Stomach (tissue), 4 donors: ENCODE data around the gene TRIM41.

Experiments
- EP300 ChIP-seq: sonication (generic); formaldehyde crosslinking; IDR thresholded peaks from one replicate; pipeline ENCODE4 v1.6.1; 2017; ENCODE audit warnings: antibody characterized with exemption
- POLR2AphosphoS5 ChIP-seq, 3 donors: sonication (generic); formaldehyde crosslinking; IDR thresholded peaks; one replicate each; pipeline ENCODE4 v1.6.1; 2016; ENCODE audit warnings: antibody characterized with exemption in 3 of 3

- no peak for TF ChIP-seq EP300
- TF ChIP-seq POLR2AphosphoS5 (IDR thresholded peaks at IDR 0.05): no peak
Observed at GRCh38 chr5:181193656-181194055, 29.4 kb upstream of the TRIM41 start.
